NCI-H2081 (cell line): ENCODE measurements around the gene GABRR2.

Source experiments
- DNase-seq, 2 experiments: peaks; one replicate each; lab custom pipeline; 2025; lab: John Stamatoyannopoulos, UW

The GABRR2 gene

GRCh38 chr6:89291256-89291819 lies 23.8 kb downstream of the GABRR2 start:
- no peak for DNase-seq

DNA sequence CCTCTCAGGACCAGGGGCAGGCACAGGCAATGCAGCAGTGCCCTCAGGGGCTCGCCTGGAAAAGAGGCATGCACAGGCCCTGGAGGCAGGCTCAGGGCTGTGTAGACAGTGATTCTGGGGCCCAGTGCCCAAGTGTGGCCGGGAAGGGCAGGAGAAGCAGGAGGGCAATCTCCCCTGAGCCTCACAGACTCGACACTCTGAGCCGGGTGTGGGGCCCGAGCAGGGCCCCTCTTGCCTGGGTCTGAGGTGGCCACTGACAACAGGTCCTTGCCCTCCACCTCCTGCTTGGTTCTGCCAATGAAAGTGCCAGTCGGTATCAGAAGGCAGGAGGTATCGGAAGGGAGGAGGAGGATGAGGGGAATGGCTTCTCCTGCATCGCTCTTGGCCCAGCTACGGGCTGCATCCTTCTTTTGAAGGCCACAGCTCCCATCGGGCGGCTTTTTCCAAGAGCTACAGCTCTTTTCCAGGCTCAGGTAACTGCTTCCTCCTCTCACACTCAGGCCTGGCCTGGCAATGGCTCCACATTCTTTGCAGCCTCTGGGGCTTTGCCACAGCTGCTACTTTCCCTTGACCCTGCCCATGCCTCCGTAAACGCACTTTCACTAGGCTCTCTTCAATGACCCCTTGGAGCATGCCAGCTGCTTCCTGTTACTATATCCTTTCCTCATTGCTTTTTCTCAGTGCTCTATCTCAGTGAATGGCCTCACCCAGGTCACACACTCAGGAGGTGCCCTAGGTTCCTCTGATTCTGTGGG lies 24.5 kb downstream of the GABRR2 start:
- no peak for DNase-seq

DNA sequence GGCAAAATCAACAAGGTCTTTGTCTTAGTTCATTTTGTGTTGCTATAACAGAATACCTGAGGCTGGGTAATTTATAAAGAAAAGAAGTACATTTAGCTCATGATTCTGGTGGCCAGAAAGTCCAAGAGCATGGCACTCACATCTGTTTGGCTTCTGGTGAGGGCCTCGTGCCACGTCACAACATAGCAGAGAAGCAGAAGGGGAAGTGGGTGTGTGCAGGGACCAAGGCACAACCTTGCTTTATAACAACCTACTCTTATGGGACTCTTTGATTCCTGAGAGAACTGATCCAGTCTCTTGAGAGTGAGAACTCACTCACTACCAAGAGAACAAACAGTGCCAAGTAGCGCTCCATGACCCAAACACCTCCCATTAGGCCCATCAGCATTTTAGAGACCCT lies 25.4 kb downstream of the GABRR2 start:
- DNase-seq = no peak

DNA sequence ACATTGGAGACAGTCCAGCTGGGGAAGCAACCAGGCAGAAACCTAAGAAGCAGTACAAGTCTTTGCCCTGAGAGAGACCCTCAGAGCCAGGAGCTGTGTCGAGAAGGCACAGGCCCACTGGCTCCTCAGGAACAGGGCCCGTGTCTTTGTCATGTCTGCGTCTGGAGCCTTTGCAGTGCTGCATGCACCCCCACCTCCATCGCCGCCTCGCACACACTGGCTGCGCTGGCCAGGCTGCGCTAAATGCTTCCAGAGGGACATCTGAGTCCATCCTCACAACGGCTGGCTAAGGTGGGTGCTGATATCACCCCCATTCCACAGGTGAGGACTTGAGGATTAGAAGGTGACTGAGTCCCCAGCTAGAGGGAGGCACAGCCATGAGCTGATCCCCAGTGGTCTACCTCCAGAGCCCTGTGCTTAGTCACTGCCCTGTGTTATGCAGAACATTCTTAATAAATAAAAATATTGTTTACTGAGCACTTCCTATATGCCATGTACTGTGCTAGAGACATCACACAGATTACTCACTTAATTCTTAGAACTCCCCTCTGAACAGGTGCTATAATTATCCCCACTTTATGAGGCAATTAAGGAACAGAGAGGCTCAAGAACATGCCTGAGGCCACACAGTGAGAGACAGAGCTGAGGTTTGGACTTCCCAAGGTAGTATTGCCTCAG lies 27.6 kb downstream of the GABRR2 start:
- DNase-seq = no peak

- no peak for DNase-seq
Measured at GRCh38 chr6:89286516-89286915, 28.6 kb downstream of the GABRR2 start.

DNA sequence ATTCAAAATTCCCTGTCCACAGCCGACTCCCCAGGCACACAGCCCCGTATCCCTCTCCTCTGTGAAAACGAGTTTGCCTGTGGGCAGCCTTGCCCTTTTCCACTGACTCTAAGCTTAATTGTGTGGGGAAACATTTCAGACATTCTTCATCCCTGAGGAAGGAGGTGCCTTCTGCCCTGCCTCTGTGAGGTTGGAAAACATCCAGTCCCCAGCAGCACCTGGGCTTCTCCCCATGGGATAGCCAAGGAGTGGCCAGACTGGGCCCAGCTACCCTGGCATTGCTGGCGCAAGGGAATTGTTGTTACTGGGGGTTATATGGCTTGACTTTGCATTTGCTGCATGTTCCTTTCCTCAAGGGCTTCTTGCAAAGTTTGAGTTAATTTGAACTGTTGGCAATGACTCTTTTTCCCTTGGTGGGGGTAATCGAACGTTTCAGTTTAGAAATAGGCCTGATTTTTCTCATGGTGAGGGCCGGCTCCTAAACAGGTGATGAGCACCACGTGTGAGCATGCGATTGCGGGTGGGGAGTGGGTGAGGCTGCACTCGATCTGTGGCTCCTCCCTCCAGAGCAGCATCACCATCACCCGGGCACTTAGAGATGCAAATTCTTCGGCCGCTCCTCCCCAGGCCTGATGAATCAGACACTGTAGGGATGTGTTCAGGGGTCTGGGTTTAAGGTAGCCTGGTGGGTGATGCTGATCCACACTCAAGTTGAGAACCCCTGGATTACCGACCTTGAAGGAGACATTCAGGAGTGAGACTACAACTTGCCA lies 29.9 kb downstream of the GABRR2 start:
- DNase-seq = no peak

DNA sequence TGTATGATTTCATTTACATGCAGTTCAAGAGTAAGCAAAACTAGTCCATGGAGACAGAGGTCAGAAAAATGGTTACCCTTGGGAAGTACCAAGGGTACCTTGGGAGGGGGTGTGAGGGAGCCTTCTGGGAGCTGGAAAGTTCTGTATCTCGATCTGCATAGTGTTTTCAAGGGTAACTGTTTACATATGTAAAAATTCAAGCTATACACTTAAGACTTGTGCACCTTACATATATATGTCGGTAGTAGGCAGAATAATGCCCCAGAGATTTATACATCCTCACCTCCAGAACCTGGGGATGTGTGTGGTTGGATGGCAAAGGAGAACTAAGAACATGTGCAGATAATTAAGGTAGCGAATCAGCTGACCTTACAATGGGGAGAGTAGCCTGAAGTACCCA lies 31.0 kb downstream of the GABRR2 start:
- no peak for DNase-seq

GRCh38 chr6:89282749-89283148 lies 32.4 kb downstream of the GABRR2 start:
- DNase-seq = no peak

- no peak for DNase-seq
Measured at GRCh38 chr6:89281779-89282246, 33.3 kb downstream of the GABRR2 start.

- DNase-seq = no peak
Measured at GRCh38 chr6:89278956-89279355, 36.1 kb downstream of the GABRR2 start.

- no peak for DNase-seq
Measured at GRCh38 chr6:89275900-89276299, 39.2 kb downstream of the GABRR2 start.

DNA sequence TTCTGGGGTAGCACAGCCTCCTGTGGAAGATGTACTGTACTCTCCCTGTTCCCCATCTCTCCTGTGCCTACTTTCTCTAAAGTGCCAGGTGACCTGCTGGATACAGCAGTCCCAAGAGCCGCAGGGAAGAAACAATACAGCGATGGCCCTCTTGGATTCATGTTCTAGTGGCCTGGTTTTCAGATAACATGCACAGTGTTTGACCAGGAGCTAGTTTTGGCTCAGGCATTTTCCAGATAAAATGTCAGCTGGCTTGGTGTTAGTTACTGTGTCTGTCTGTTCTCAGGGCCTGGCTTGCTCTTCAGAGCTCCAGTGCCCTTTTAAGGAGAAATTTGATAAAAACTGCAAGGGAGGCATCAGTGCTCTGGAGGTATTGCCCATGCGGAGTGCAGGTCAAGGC lies 41.3 kb downstream of the GABRR2 start:
- DNase-seq = no peak

DNA sequence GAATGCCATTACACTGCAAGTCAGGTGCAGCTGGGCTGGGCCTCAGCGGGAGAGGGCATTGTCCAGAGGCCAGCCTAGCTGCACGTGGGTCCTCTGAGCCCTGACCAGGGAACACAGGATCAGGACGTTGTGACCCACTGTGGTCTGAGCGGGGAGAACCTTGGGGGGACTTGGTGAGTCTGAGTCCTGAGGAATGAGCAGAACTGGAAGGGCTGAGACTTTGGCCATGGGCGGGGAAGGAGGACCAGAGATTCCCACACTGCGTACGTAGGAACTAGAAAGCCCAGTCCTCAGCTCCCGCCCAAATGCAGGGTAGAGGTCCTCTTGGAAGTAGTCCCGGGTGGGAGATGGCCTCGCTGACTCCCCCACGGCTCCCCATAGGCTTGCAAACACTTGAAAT lies 42.5 kb downstream of the GABRR2 start:
- no peak for DNase-seq

DNA sequence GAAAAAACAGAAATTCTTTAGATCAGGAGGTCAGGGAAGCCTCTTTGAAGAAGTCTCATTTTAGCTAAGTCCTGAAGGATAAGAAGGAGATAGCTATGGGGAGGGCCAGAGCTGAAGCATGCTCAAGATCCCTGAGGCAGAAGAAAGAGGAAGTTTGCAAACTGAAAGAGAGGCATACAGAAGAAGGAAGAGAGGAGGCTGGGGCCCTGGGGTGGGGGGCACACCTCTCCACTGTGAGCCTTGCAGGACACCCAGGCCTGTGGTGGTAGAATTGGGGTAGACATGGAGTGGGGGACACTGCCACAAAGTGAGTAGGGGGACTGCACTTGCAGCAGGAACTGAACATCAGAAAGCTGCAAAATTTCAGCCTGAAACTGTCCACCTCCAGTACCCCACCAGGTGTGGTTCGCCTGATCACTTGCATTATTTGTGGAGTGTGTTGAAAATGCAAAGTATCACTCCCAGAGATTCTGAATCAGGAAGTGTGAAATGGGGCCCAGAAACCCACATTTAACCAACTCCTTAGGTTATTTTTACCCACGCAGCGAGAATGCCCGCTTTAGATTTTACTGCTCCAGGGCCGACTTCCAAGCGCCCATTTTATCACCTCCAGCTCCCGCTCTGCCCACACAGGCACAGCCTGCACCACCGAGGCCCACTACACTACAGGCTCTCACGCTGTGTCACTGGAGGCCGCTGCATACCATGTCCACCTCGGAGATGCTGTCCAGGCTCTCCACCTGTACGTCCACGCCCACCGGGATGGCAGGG lies 44.0 kb downstream of the GABRR2 start:
- DNase-seq = no peak

GRCh38 chr6:89269981-89270380 lies 45.1 kb downstream of the GABRR2 start:
- DNase-seq = no peak

- DNase-seq = no peak
Measured at GRCh38 chr6:89269252-89269651, 45.8 kb downstream of the GABRR2 start.

DNA sequence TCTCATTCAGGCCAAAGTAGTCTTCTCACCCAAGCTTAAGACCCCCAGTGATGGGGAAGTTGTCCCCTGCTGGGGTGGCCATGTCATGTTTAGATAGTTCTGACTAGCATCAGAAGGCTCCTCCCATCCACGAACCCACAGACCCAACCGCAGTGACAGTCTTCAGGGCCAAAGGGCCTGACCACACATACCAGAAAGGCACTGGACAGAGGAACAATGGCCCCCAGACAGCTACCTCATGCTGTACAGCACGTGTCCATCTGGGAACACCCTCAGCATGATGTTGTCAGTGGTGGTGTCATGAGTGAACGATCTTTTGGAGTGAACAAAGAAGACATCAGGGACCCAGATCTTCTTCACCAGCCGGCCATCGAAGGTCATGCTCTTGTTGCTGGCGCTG lies 46.3 kb downstream of the GABRR2 start:
- no peak for DNase-seq

DNA sequence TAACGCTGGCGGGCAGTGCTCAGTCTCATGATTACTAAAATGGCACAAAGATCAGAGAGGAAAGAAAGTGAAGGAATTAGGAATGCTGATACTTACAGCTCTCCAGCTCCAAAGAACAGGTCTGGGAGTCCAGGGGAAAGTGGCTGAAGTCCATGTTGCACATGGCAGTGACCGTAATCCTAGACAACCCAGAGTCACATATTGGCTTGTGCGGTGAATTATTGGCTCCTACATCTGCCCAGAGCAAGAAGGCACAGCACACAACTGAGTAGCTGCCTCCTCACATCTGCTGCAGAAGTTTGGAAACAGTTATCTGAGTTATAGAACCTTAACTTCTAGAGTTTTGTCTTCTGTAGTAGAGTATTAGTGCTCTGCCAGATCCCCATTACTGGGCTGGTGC lies 47.2 kb downstream of the GABRR2 start:
- DNase-seq = no peak

DNA sequence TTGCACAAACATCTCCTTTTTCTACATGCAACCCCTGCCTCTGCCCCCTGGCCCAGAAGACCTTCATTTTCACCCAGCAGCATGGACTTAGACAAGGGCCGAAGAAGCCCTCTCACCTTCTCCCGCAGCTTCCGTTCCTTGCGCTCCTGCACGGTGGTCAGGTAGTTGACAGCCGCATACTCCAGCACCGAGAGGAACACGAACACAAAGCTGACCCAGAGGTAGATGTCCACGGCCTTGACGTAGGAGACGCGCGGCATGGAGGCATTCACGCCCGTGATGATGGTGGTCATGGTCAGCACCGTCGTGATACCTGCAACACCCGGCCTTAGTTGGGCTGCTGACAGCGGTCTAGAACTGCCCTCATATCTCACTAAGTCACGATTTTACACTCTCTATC lies 50.8 kb downstream of the GABRR2 start:
- DNase-seq = no peak

DNA sequence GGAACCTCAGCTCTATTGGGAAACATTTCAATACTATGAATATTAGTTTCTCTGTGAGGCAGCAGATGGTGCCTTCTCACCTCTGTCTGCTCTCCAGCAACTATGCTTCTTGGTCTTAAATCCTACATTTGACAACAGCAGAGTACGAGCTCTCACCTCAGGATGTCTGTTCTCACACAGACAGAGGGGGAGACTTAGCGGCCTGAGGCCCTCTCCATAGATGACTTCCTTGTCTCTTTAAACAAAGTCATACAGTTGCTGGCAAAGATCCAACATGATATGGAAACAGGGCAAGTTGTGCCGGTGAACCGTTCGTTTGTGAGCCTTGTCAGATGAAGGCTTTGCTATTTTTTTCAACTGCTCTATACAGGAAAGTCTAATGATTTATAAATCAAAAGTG lies 54.3 kb downstream of the GABRR2 start:
- peak in 1 of 2 experiments; percentile 9 for DNase-seq

GRCh38 chr6:89260310-89260709 lies 54.8 kb downstream of the GABRR2 start:
- no peak for DNase-seq

GRCh38 chr6:89258912-89259311 lies 56.2 kb downstream of the GABRR2 start:
- DNase-seq = no peak
